Adrenal gland (tissue), 5 donors: ENCODE data around the gene IQSEC3.

Source experiments
- CTCF ChIP-seq, 6 experiments: fragments of 450-650 bp in 4 of 6; fragments of 200-600 bp in 2 of 6; sonication (generic) in 1 of 6; IDR thresholded peaks; 1 replicate in 5 of 6; 2 replicates in 1 of 6; pipeline versions ENCODE4 v1.5.1 to v1.8.0; 2016 to 2021; ENCODE audit warnings: antibody characterized with exemption in 6 of 6, mild to moderate bottlenecking in 2 of 6, moderate library complexity in 1 of 6
- POLR2A ChIP-seq, 2 donors: fragments of 450-650 bp; IDR thresholded peaks; one replicate each; pipeline ENCODE4 v1.6.1; 2017; ENCODE audit warnings: antibody characterized with exemption in 2 of 2, mild to moderate bottlenecking in 2 of 2, moderate library complexity in 1 of 2
- donor health status: DM: no; HTN: no; CAD: no.

- no peak for TF ChIP-seq CTCF (IDR thresholded peaks at IDR 0.05)
- no peak for TF ChIP-seq POLR2A (IDR thresholded peaks at IDR 0.05)
Measured at GRCh38 chr12:203074-203461, 136.5 kb downstream of the IQSEC3 start.
